Skin epidermis (tissue), 12 donors: Measurements from ENCODE around the gene NPAS2.

ENCODE experiments used
- H3K27ac ChIP-seq, 21 experiments: fragments of 200-600 bp; sonication (generic) in 11 of 21; one replicate each; pipeline ENCODE4 v1.5.0; 2020; ENCODE audit warnings: mild to moderate bottlenecking in 3 of 21, inconsistent platforms in 2 of 21, moderate library complexity in 2 of 21
- H3K4me3 ChIP-seq, 7 experiments: fragments of 200-600 bp; sonication (generic) in 2 of 7; one replicate each; pipeline ENCODE4 v1.5.0; 2020; ENCODE audit warnings: inconsistent platforms in 2 of 7, mild to moderate bottlenecking in 2 of 7, moderate library complexity in 1 of 7

The NPAS2 gene

DNA sequence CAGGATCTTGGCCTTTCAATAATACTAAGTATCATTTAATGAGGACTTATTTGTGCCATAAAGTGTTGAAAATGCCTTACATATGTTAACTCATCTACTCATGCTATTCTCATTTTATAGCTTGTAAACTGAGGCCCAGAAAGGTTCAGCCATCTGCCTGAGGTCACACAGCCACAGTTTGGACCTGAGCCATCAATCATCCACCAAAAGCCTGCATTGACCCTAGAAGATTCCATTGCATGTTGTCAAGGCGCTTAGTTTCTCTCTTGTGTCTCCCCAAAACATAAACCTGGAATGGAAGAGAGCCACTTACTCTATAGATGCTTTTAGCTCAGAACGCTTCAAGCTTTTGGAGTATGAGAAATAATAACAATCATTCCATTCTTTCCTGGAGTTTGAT is 26.8 kb downstream of the NPAS2 start:
- no peak overlapping the region for H3K27ac ChIP-seq
- no peak overlapping the region for H3K4me3 ChIP-seq

DNA sequence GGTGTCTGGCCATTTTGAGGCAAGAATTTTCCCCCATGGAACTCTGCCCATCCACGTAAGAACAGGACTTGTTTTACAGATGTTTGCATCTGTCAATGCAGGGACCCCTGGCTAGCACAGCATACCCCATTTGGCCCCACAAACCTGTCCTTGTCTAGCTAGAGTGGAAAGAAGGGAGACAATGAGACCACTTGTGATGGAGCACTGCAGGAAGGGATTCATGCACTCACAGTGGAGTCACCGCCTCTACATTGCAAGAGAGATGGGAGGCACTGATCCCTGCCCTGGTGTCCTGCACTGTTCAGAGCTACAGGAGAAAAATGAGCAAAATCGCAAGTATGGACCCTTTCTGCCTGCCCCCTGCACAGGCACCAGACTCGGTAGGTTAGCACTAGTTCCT is 32.5 kb downstream of the NPAS2 start:
- Histone ChIP-seq H3K4me3 (no peak overlapping the region), H3K27ac (no peak overlapping the region)

DNA sequence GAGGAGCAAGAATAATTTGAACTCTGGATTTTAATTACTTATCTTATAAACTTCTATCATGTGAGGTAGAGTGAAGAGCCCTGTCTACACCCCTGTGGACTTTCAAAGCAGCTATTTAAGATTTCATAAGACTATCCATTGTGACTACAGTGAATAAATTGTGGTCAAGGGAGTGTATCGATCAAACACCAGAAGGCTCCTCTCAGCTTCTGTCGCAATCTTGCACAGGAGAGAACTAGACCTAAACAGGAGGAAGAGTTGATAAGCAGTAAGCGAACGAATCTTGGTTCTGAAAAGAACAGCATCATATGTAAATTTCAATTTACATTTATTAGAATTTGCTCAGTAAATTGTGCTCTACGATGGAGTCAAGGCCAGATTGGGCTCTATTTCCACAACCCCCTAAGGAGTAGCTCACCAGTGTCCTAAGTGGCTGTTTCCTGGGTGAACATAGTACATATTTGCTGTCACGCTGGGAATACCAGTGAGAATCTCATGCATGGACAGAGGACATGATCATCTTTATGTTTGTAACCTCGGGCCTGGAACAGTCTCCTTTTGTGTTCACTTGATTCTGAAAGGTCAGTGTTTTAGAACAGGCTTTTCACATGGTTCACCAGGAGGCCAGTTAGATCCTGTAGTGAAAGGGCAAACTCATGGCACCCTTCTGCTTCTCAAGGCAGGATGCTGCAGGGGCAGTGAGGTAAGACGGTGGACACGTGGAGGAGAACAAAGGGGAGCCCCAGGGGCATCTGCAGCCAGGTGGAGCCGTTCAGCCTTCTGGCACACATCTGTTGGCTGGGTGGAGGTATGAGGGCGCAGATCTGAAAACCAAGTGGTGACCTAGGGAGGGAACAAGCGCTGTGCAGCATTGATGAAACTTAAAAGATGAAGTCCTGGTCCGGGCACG is 33.3 kb downstream of the NPAS2 start:
- no peak overlapping the region for H3K4me3 ChIP-seq
- H3K27ac ChIP-seq, result no peak overlapping the region

DNA sequence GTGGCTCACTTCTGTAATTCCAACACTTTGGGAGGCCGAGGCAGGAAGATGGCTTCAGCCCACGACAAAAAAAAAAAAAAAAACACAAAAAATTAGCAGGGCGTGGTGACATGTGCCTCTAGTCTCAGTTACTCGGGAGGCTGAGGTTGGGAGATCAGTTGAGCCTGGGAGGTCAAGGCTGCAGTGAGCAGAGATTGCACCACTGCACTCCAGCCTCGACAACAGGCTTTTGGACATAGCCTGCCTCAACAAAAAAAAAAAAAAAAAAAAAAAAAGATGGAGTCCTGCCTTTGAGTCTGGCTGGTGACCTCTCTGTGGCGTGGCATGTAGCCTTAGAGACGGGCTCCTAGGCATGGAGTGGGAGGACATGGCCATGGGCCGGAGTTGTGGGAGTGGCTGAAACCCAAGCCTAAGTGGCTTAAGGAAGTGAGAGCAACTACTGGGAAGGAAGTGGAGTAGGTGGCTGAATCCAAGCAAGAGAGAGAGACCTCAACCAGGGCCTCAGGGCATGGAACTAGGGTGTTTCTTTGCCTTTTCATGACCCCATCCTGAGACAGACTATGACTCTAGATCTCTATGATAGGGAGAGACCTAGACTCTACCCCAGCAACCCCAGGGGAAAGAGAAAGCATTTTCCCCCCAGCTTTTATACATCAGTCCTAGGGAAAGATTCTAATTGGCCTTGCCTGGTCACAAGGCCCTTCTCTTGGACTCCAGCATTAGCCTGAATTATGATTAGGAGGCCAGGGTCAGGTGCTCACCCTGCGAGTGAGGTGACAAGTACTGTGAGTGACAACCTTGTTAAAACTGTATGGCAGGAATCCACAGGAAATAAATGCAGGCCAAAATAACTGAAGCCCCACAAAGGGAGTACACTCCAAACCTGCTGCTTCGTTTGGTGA is 34.2 kb downstream of the NPAS2 start:
- H3K27ac ChIP-seq, result no peak overlapping the region

DNA sequence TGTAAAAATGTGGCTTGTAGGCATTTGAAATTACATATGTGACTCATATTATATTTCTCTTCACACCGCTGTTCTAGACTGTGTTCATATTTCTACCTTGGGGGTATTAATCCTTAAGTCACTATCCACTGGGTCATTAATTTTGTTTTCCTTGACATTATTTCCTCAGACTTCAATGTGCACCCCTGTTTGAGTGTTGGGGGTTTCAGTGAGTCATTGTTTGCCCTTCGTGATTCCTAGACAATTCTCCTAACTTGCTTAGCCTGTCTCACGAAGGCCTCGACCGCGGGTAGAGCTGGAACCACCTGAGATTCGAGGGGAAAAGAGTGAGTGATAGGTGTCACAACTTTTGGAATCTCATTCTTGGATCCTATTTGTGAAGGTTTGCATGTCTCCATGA is 35.1 kb downstream of the NPAS2 start:
- no peak overlapping the region for H3K27ac ChIP-seq
- H3K4me3 ChIP-seq, result no peak overlapping the region

More for the DNA sequence above, 34.2 kb downstream of the NPAS2 start:
- no peak overlapping the region for H3K4me3 ChIP-seq

DNA sequence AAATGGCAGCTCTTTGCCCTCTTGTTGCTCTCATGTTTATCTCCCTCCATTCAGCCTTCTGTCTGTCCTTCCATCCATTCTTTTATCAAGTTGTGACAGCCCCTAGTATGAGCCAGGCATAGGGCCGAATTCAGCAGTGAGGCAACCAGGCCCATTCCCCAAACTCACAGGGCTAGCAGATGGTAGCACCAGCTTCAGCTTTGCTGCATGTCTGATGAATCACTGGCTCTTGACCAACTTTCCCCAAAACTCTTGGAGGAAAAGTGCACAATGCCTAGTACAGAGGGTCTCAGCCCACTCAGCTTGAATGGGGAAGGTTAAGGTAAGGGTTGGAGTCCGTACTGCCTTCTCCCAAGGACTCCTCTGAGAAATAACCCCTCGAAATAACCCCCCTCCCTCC is 35.7 kb downstream of the NPAS2 start:
- Histone ChIP-seq H3K27ac (no peak overlapping the region), H3K4me3 (no peak overlapping the region)

DNA sequence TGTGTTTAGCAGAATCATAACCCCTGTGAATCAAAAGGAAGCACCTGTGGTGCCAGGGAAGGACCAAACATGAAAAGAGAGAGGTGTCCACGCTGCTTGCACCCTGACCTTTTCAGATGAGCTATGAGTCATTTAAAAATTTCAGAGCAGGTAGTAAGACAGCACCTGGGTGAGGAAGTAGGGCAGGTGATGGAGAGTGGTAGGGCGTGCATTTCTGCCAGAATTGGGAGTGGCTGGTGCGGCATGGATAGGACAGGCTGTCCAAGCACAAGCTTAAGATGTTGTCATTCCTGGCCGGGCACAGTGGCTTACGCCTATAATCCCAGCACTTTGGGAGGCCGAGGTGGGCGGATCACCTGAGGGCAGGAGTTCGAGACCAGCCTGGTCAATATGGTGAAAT is 36.8 kb downstream of the NPAS2 start:
- Histone ChIP-seq H3K27ac (no peak overlapping the region), H3K4me3 (no peak overlapping the region)

DNA sequence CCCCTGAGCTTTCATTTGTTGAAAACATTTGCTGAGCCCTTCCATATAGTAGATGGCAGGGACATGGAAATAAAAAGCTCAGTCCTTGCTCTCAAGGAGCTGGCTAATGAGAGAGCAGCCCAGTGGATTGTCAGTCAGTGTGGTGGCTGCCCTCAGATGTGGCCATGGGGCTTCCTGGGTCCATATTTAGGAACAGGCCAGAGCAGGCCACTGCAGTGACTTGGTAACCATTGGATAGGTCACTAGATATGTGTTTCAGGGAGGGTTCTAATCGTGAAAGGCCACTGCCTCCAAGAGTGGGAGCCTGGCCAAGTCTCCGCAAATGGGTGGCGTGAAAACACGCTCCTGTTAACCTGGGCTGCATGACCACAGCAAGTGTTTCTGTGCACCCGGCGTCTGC is 37.4 kb downstream of the NPAS2 start:
- peak overlapping the region in 5 of 21 experiments; percentile 18 to 43 (median 33) for H3K27ac ChIP-seq
- H3K4me3 ChIP-seq, result no peak overlapping the region

DNA sequence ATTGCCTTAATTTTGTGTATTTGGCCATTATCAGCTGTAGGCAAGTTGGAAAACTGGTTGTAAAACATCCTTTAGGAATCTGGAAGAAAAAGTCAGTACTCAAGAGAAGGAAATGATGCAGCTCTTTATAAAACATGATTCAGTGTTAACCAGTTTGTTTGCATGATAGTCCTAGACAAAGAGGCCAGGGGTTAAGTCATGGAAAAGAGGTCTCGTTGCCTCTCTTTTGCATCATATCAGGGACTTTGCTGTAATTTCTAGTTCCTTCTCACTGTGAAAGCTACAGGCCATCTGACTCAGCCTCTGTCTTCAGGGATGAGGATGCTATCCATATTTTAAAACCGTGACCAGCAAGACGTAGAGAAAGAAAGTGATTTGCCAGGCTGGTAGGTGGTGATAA is 38.0 kb downstream of the NPAS2 start:
- Histone ChIP-seq H3K27ac (peak overlapping the region in 5 of 21 experiments; percentile 18 to 43 (median 33)), H3K4me3 (no peak overlapping the region)

DNA sequence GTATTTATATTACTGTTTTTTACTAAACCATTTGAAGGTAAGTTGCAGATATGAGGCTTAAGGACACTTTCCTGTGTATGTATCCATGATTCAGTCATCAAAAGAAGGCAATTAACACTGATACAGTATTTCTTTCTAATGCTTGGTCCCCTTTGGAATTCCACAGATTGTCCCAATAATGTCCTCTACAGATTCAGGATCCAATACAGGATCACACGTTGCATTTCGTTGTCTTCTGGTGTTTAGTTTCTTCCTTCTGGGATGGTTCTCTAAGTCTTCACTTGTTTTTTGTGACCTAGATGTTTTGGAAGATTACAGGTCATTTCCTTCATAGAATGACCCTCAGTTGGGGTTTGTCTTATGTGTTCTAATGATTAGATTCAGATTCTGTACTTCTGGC is 40.0 kb downstream of the NPAS2 start:
- Histone ChIP-seq H3K4me3 (no peak overlapping the region), H3K27ac (no peak overlapping the region)

DNA sequence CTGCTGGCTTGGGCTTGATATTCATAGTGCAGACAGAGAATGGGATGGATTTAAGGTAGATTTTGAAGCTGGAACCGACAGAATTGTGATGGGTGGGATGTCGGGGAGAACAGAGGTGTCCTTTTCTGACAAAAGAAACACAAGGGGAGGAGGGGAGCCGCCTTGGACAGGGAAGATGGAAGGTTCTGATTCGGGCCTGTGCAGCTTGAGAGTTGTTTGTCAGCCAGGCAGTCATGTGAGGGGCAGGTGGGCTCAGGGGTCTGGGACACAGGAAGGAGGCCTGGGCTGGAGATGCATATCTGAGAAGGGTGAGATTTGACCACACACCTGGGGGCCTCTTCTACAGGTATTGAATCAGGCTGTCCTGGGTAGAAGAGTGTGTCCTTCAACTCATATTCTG is 41.4 kb downstream of the NPAS2 start:
- Histone ChIP-seq H3K4me3 (no peak overlapping the region), H3K27ac (no peak overlapping the region)

DNA sequence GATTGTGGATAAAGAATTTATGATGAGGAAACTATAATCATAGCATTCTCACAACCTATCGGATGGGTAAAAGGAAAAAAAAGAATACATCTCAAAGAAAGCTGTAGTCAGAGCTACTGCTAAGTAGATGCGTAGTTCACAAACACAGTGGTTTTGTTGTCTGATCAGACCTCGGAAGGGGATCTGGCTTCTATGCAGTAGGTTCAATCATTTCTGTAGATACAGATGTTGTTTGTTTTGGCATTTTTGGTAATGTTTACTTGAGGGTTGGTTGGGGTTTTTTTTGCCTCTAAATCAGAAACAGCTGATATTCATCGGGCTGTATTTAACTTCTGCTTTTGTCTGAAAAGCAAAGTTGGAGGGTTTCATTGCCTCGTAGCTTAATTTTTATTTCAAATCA is 42.1 kb downstream of the NPAS2 start:
- Histone ChIP-seq H3K4me3 (no peak overlapping the region), H3K27ac (no peak overlapping the region)

DNA sequence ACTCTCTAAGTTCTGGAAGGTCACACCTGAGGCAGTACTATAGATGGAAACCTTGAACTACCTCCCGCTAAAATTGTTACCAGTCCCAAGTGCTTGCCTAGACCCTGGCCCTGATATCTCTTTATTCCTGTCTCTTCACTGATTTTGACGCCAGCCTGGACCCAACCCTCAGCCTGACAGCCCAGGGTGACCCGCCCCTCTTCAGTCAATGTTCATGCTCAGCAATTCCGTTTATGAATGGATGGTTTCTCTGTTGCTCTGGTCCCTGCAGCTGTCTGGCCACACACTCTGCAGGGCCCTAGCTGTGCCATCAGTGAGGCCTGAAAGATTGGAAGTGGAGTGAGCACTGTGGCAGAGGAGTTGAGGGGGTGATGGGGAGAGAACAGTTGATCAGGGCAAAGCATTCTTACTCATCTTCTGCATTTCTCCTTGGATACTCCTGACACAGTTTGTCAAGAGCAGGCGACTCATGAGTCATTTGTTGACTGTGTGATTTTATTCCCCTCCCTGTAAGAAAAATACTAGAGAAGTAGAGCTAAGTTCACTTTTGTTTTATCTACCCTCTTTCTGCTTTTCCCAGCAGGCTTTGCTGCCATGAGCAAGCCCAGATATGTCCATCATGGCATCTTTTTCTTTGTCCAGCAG is 46.0 kb downstream of the NPAS2 start:
- no peak overlapping the region for H3K4me3 ChIP-seq
- H3K27ac ChIP-seq, result no peak overlapping the region

DNA sequence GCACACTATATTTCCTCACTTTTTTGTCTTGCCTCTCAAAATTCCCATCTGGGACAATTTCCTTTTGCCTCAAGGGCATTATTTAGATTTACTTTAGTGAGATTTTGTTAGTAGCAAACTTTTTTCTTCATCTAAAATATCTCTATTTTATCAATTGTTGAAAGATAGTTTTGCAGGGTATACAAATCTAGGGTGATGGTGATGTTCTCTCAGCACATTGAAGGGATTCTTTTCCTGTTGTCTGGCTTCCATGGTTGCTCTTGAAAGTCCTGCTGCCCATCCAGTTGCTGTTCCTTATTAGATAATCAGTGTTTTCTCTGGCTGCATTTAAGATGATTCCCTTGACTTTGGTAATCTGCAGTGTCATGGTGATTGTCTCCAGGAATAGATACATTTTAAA is 48.1 kb downstream of the NPAS2 start:
- Histone ChIP-seq H3K4me3 (no peak overlapping the region), H3K27ac (no peak overlapping the region)

DNA sequence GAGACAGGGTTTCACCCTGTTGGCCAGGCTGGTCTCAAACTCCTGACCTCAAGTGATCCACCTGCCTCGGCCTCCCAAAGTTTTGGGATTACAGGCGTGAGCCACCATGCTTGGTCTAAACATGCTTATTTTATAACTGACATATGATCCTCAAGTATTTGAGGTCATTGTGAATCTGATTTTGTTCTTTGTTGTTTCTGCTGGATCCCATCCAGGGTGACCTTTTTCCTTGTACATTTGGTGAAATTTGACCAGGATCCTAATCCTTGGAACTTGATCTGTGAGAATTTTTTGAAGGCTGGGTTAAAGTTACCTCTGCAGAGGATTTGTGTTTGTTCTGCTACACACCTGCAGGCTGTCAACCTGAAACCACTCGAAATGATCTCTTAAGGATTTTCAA is 49.2 kb downstream of the NPAS2 start:
- no peak overlapping the region for H3K4me3 ChIP-seq
- no peak overlapping the region for H3K27ac ChIP-seq

DNA sequence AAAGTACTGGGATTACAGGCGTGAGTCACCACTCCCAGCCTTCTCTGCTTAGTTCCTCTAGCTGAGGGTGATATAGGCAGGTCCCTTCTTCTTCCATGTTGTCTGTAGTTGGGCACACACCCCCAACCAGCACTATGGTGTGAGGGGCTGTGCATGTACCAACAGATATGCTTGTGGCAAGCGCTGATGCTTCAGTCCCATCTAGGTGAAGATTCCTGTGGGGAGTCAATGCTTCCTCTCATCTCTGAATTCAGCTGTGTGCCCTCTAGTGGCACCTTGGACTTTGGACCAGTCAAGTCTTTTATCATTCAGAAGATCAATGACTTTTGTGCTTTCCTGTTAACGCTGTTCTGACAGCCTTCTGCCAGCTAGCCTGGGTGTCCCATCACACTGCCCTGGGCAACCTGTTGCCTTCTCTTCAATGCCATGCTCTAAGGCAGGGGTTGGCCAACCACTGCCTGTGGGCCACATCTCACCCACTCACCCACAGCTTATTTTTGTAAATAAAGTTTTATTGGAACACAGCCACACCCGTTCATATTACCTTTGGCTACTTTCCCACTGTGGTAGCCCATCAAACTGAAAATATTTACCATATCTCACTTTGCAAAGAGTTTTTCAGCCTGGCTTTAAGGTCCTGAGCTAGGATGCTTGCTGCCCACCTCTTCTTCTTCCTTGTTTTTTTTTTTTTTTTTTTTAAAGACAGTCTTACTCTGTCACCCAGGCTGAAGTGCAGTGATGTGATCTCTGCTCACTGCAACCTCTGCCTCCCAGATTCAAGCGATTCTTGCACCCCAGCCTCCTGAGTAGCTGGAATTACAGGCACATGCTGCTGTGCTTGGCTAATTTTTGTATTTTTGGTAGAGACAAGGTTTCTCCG is 51.0 kb downstream of the NPAS2 start:
- H3K4me3 ChIP-seq, result no peak overlapping the region
- H3K27ac ChIP-seq, result no peak overlapping the region

DNA sequence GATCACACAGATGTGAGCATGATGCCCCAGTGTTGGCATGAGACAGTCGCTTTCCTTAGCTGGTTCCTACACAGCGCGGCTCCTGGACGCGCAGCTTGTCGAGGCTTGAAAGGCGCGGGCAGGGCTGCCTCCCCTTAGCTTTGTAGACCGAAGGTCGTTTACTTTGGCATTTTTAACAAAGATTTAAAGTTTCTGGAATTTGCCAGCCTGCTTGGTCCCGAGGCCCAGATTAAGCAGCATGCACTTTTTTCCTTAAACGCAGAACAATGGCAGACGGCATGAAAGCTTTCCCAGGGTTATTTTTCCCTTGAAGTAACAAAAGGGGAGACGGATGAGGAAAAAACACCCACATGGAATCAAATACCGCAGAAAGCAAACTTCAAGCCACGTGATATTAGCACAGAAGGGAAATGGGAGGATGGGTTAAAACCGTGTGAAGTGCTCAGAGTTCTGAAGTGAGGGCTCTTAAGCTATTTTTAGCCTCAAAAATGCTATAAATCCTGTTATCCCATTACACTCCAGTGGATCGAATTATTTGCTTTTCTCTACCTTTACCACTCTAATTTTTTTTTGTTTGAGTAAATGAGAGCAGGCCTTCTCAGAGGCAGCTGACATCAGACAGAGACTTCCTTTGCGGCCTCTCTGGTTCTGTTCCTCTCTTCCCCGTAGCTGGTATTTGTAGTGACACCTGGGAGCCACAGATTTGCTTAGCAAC is 55.7 kb downstream of the NPAS2 start:
- Histone ChIP-seq H3K4me3 (no peak overlapping the region), H3K27ac (peak overlapping the region in 1 of 21 experiments; percentile 0)

DNA sequence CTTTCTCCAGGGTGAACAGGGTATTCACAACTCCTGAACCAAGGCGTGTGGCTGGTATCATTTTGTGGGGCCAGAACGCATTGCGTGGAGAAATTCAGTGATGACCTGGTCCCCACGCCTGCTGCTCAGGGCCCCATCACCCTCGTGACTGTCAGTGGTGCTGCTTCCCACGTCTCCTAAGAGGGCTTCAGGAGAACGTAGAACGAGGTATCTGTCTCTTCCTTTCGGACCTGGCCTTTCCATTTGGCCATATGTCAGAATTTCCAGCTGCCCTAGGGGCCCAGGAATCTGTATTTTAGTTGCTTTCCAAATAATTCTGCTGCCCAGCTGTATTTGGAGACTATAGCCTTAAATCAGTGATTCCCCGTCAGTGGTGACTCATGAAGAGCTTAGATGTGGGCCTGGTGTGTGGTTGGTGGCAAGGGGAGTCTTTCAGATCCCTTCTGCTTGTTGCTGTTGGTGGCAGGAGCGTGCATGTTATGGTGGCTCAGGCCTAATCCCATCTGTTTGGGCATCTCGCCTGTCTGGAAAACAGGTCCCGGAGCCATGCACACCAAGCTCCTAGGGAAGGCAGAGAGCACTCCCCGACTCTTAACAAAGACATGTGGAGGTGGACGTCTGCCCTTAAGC is 56.4 kb downstream of the NPAS2 start:
- H3K27ac ChIP-seq, result peak overlapping the region in 1 of 21 experiments; percentile 0
- no peak overlapping the region for H3K4me3 ChIP-seq
